ENCODE data around the gene IGSF21. TPM values are rescaled to one million over a fixed set of nuclear protein-coding genes. Genes with fewer than 3 reads are reported as not detected.

The IGSF21 gene
- total and polyA plus RNA-seq, 2 of the 8 experiments (the other 6 are each of a cell fraction or from before 2014, with no cell fraction given), result 22.5 to 28.5 TPM

DNA sequence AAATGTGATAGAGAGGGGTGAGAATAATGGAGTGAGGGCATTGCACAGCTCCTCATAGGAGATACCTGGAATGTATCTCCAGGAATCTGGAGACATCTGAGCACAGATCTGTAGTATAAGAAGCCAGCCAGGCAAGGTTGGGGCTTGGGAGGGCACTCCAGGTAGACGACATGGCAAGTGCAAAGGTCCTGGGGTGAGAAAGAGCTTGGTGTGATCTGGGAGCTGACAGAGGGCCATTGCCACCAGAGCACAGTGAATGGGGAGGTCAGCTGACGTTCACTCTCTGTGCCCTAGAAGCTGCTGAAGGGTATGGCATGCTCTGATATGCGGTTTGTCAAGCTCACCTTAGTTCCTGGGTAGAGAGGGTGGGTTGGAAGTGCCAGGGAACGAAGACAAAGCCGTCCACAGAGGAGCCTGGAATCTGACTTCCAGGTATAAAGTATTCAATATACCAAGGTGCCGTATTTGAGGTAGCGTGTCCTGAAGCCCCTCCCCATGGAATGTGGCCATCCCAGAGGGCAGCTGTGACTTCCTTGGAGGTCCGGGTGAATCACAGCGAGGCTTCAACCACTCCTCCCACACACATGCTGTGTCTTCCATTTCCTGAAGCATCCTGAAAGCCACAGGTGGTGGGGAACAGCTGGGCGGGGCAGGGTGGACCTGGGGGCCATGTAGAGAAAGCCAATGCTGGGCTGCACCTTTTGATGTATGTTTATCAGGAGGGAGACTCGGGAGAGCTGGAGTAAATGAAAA is 190.5 kb downstream of the IGSF21 start (continued):
- TF ChIP-seq FOSL1 (IDR thresholded peaks at IDR 0.05; ENCODE audit: insufficient read depth, low read depth, low read length) (no peak), NANOG (IDR thresholded peaks at IDR 0.05; ENCODE audit: insufficient read depth, low read depth, low read length, poor library complexity, severe bottlenecking) (peak; percentile 89), KDM4A (IDR thresholded peaks at IDR 0.05; ENCODE audit: low read depth, low read length, severe bottlenecking) (no peak), SAP30 (IDR thresholded peaks at IDR 0.05; ENCODE audit: insufficient read depth, insufficient replicate concordance, low read length) (no peak), USF2 (IDR thresholded peaks at IDR 0.05; ENCODE audit: low read length) (no peak), NRF1 (IDR thresholded peaks at IDR 0.05; ENCODE audit: low read depth, low read length) (no peak), BCL11A (IDR thresholded peaks at IDR 0.05; ENCODE audit: low read depth in 2 of 2, low read length in 2 of 2) (no peak), JUND (IDR thresholded peaks at IDR 0.05; ENCODE audit: low read length) (peak; percentile 61; the same call in 1 of the 2 replicates), SP2 (IDR thresholded peaks at IDR 0.05; ENCODE audit: low read length) (no peak), KDM1A (IDR thresholded peaks at IDR 0.05; ENCODE audit: borderline replicate concordance, low read length) (peak; percentile 97), CHD1 (IDR thresholded peaks at IDR 0.05; ENCODE audit: low read depth, low read length) (no peak), TAF7 (optimal IDR thresholded peaks at IDR 0.05; ENCODE audit: borderline replicate concordance, low read depth, low read length) (no peak), SRF (IDR thresholded peaks at IDR 0.05; ENCODE audit: low read depth, low read length) (no peak), PHF8 (conservative IDR thresholded peaks at IDR 0.05; ENCODE audit: low read depth, low read length) (no peak), YY1 (IDR thresholded peaks at IDR 0.05; ENCODE audit: low read depth, low read length) (peak; percentile 69; the same call in 1 of the 2 replicates), CTBP2 (IDR thresholded peaks at IDR 0.05; ENCODE audit: borderline replicate concordance, insufficient read depth, insufficient read length, low read length) (peak; percentile 93), CBX5 (IDR thresholded peaks at IDR 0.05; ENCODE audit: low read depth, low read length) (no peak), TCF12 (IDR thresholded peaks at IDR 0.05; ENCODE audit: low read depth, low read length) (peak; percentile 98), RFX5 (IDR thresholded peaks at IDR 0.05; ENCODE audit: borderline replicate concordance, low read depth, low read length) (no peak), EZH2 (IDR thresholded peaks at IDR 0.05; ENCODE audit: low read depth, low read length, severe bottlenecking) (no peak)
